HG03520 (cell line): Measurements from ENCODE around the gene ZFP92.
"Not testable (repeated sequence)": the region's sequence is repeated elsewhere in the genome, so short reads cannot be mapped to it uniquely, and the experiment has no call there.

ENCODE experiments used
- ATAC-seq: cut with Tn5 transposase; IDR thresholded peaks from one replicate; pipeline ENCODE4 v1.9.1; 2021; ENCODE audit warnings: mild to moderate bottlenecking, moderate library complexity; ENCODE audit not compliant: unreplicated experiment

The ZFP92 gene

DNA sequence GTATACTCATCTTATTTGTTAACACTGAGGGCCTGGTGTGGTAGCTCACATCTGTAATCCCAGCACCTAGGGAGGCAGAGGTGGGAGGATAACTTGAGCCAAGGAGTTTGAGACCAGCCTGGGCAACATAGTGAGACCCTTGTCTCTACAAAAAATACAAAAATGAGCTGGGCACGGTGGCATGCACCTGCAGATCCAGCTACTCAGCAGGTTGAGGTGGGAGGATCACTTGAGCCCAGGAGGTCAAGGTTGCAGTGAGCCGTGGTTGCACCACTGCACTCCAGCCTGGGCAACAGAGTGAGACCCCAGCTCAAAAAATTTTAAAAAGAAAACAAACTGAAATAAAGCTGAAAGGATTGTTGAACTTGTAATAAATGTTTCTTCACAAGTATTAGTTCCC is 26.3 kb upstream of the ZFP92 start:
- not testable (repeated sequence) for ATAC-seq

DNA sequence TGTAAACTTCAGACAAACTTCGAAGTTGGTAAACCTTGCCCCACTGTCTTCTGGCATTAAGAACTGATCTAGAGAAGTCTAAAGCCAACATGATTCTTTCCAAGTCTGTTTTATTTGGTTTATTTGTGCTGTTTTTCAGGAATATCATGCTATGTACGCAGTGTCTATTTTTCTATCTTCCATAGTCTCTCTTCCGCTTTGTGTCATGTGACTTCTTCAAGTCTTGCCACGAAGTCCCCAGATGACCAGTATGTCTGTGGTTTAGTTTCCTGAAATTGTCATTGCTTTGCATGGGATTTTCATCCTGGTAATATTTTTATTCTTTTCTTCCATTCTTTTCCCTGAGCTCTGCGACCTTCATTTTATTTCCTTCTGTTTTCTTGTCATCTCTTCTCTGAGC is 25.2 kb upstream of the ZFP92 start:
- no peak for ATAC-seq

DNA sequence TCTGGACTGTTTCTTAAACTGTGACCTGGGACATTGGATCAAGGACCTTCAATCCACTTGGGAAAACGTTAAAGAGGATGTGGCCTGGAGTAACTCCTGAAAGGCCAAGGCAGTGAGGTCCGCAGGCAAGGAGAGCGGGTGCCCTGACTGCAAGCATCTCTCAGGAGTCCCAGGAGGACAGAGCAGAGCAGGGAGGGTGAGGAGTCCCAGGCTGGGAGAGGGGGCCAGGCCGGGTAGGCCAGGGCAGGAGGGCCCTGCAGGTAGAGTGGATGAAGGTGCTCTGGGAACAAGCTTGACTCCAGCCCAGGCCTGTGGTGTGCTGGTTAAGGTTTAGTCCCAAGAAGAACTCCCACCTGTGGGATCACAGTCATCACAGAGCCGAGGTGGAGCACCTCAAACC is 23.9 kb upstream of the ZFP92 start:
- no peak for ATAC-seq

DNA sequence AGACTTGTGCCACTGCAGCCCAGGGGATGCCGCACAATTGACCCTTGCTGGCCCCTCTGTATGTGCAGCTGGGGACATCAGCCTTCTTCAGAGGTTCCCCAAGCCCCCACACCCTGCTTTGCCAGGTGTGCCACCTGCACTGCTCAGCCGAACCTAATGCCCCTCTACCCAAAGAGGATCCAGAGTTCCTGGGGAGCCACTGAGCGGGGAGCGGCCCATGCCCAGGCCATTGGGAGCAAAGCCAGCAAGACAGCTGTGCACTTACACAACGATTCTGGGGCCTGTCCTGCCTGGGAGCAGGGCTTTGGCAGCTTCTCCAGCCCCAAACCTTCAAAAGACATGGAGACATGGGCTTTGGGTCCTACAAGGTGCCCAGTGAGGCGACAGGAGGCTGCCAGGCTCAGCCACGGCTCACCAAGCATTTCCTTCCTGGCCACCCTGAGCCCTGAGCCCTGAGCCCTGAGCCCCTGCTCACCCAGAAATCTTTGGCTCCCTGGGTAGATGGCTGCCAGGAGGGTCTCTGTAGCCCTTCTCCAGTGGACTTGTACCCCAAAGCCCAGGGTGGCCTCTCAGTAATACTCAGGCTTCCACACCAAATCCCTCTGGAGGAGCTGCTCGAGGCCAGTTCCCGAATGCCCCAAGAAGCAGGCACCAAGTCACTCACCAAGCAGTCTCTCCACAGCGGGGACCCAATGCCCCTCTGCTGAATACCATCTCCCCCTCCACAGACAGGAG is 23.1 kb upstream of the ZFP92 start:
- ATAC-seq = no peak

DNA sequence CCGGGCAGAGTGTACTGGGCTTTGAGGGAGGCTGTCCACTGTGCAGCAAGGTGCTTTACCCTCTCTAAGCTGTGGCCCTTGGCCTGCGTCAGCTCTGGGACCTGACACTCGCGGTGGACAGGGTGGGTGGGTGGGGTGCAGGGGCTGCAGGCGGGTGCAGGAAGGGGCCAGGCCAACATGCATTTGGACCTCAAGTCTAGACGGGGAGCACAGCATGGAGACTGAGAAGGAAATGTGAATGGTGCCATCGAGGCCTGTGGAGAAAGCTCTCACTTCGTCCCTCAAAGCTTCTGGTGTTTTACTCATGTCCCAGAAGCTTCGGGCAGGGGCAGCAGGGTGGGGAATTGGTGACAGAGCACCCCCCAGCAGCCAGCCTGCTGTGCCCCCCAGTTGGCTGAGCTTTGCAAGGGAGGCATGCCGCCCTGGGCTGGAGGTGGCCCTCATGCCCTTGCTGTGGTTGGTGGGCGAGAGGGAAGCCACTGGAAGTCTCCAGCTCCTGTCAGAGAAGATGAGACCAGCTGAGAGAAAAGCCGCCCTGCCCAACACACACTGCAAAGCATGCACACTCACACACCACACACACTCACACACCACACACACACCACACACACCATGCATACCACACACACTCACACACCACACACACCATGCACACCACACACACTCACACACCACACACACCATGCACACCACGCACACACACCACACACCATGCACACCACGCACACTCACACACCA is 22.4 kb upstream of the ZFP92 start:
- ATAC-seq = no peak

DNA sequence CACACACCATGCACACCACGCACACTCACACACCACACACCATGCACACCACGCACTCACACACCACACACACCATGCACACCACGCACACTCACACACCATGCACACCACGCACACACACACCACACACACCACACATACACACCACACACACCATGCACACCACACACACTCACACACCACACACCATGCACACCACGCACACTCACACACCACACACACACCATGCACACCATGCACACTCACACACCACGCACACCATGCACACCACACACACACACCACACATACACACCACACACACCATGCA is 21.9 kb upstream of the ZFP92 start:
- ATAC-seq = not testable (repeated sequence)

DNA sequence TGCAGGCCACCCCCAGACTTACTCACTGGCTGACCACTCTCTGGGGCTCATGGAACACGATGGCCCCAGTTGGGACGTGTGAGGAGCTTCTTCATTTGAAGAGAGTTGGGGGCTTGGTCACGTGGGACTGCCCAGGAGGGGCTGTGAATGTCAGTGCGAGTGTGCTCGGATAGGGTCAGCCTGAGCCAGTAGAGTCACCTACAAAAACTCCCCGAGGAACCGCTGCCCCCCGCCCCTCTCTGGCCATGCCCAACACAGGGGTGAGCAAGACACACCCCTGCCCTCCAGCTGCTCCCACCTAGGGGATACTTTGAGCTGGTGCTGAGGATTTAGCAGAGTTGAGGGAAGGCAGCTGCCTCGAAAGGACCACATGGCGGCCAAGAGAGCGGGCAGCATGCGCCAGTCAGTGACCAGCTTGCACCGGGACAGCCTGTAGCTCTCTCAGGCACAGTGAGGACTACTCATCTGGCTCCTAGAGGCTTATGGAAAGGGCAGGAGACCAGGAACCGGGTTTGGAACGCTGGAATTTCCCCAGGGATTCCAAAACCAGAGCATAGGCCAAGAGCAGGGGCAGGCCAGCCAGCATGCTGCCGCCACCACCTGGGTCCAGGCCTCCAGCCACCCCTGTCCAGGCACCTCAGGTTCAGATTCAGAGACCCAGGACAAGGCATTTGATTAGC is 18.5 kb upstream of the ZFP92 start:
- ATAC-seq = no peak

DNA sequence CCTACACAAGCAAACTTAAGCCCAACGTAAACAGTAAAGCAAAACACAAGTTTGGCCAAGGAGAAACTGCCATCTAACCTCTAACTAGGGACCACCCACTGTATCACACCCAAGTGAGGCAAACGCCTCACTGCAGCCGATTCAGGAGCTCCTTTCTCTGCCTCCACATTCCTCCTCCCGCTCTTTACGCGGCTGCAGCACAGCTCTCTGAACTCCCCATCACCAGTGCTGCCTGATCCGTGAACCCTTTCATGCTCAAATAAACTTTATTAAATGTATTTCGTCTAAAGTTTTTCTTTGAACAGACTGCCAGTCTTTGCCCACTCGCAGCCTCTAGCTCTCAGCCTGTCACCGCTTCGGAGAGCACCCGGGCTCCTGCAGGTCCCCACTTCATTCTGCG is 16.7 kb upstream of the ZFP92 start:
- no peak for ATAC-seq

DNA sequence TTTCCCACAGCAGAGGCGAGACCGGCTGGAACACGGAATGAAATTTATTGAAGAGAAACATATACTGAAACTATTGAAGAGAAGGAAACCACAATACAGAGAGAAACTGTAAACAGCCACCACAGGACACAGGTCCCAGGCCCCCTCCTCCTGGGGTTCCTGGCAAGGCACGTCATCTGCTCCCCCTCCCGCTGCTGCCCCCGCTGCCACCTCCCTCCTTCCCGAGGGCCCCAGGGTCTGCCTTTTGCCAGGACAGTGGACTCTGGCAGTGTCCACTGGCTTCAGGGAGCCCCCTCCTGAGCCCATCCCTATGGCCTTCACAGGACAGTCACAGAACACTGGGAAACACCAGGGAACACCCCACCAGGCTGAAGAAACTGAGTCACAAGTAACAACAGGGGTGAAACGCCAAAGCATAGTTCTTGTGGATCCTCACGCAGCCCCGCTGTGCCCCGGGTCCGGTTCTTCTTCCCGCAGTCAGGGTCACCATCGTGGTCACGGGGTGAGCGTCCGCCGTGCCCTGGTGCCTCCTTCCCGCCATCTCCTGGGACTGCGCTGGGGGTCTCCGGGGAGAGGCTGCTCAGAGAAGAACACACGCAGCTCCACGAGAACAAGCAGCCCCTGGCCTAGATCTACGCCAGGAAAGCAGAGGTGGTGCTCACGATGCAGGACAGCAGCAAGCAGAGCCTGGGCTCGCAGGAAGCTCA is 15.5 kb upstream of the ZFP92 start:
- no peak for ATAC-seq

DNA sequence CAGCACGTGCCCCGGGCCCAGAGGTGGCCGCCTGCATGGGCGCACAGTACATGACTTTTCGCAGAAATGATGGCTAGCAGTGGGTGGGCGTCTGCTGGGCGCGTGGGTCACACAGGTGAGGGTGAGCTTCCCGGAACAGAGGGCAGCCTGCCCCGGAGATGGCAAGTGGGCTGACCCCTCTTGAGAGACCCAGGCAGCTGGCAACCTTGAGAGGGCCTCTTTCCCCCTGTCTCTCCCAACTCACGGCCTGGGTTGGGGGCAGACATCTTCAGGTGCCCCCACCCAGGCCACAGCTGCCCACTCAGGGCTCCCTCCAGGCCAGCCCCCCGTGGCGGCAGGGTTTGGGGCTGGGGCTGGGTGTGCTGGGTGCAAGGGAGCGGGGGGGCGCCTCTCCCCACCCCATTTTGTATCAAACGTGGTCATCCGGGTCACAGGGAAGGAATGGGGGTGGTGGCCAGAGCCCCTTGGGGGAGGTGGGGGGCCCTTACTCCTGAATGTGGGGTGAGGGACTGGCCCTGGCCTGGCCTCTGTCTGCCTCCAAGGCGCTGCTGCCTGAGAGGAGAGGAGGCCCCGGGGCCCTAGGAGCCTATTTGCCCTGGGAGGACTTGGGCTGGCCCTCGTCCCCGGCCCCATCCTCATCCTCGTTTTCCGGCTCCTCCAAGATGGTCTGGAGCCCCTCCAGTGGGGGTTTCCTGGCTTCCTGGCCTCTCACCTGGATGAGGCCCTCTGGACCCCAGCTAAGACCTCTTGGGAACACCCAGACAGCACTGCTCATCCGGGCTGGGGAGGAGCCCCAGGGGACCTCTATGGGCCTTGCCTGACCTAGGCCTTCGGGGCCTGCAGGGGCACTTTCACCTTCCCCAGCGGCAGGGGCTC is 14.7 kb upstream of the ZFP92 start:
- no peak for ATAC-seq

DNA sequence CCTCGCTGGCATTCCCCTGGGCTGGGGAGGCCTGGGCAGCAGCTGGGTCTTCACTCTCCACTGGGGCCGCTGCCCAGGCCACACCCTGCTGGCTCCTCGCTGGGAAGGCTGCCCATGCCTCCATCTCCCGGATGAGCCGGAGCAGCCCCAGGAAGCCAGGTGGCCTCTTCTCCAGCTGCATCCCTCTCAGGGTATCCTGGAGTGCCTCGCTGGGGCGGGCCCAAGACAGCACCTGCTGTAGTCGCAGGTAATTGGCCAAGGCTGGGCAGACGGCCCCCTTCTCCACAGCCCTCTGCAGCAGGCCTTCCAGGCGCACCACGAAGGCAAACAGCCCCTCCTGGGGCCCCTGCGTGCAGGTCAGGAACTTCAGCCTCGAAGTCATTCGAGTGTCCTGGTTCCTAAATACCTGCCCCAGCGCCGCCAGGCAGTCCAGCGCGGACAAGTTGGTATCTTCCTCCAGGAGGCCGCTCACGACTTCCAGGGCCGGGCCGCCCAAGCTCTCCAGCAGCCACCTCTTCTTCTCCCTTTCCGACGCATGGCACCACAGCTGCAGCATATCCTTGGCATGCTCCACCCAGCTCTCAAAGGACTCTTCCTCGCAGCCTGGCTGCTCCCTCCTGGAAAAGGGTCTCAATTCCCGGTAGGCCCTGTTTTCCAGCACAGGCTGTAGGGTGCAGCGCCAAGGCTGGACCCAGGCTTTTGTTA is 13.9 kb upstream of the ZFP92 start:
- no peak for ATAC-seq

DNA sequence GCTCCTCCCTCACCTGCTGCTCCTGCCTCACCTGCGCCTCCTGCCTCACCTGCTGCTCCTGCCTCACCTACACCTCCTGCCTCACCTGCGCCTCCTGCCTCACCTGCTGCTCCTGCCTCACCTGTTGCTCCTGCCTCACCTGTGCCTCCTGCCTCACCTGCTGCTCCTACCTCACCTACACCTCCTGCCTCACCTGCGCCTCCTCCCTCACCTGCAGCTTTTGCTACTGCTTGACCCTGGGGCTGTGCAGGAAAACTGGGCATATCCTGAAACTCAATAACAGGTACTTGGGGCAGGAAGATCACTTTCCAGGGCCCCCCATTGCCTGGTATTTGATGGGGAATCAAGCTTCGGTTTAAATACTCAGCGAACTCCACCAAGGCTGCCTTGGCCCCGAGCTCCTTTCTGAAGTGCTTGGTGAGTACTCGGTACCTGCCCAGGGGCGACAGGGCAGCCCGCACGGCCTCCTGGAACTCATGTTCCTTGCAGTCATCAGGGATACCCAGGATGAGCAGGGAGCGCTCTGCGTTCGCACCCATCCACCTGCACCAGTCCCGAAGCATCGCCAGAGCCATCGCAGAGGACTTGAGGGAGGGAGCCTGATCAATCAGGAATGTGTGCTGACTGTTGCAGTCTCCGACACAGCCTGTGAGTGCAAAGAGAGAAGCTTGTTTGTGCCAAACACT is 12.9 kb upstream of the ZFP92 start:
- no peak for ATAC-seq

DNA sequence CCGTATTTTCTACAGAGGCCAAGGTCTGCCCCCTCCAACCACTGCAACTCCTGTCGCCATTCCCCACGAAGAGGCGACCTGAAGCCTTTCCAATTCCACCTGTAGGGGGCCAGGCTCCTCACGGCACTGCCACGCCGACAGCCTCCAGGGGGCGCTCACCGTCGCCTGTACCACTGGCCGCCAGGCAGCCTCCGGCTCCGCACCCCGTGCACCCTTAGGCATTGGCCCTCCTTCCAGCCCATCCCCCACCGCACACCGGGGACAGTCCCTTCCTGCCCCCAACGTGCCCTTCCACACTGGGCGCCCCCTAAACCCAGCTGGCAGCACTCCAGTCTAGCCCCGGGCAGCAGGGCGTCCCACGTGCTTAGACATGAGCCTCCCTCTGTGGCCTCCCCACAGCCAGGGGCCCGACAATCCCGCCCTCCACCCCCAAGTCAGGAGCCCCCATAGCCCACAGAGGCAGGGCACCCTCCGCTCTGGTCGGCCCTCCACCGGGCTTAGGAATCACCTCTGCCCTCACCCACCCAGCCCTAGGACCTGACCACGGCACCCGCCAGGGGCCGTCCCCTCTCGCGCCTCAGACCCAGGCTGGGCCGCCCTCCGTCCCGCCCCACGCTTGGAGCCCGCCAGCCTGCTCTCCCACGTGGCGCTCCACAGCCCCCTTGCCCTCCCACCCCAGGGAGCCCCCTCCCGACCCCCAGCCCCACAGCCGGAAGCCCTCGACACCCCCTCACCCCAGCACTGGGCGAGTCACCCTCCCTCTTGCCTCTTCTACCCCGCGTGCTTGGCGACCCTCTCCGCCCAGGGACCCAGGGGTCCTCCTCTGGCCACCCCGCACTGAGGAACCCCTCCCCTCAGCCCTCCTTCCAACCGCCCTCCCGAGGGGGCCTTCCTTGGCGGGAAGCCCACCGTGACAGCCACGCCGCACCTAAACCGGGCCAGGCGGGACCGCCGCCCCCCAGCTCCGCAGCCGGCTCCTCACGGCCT is 10.8 kb upstream of the ZFP92 start:
- ATAC-seq = no peak

DNA sequence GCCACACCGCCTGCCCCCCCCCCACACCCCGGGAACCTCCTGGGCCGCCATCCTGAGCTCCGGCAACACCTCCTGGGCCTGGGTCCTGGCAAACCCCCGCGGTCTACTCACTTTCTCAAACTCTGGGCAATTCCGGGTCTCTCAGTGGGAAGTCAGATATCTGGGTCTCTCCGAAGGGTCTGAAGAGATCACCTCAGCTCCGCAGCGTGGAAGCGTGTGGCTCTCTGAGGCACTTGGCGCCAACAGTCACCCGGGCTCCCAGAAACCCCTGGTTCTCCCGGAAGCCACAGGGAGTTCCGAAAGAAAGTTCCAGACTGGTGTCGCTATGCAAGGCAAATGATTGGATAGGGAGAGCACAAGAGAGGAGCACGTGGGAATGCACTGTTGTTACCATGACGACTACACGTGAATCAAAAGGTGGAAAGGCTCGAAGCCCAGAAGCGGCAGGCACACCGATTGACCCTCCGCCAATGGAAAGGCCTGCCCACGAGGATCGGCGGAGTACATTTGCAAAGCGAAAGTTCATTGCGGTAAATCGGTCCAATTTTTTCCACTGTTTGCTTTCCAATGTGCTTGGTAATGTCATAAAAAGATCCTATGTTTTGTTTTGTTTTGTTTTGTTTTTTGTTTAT is 10.0 kb upstream of the ZFP92 start, which contains the start of gene PNMA6E:
Gene PNMA6E (minus strand): TSS at position 218 of the 632 bp plus-strand sequence. CDS start 2,501 bp downstream, outside the sequence.
- no peak for ATAC-seq

DNA sequence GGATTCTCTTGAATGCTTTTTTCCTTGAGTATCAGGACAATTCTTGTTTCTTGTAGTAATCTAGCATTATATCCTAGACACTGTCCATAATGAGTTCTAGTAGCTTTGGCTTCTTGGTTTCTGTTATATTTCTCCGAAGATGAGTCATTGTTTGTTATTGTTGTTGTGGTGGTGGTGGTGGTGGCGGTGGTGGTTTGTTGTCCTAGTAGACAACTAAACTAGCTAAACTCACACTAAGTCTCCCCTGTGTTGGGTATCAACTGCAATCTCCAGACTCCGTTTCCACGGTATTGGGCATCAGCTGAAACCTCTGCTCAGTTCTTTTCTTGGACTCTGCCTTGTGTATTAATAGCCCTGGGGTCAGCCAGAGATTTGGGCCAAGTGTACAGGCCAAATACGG is 6.9 kb upstream of the ZFP92 start:
- not testable (repeated sequence) for ATAC-seq

DNA sequence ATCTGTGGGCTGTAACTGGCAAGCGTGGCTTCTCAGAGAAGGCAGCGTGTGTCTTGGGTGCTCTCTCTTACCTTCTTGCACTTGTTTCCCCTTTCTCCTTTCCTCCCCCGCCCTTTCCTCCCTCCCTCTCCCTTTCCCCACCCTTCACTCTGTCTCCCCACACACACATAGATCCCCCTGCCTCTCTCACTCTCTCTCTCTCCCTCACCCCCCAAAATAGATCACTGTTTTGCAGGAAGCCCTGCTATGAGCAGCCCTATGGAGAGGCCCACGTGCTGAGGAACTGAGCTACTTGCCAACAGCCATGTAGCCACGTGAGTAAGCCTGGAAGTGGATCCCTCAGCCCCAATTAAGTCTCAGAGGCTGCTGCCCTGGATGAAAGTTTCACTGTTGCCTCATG is 5.8 kb upstream of the ZFP92 start:
- ATAC-seq = no peak

DNA sequence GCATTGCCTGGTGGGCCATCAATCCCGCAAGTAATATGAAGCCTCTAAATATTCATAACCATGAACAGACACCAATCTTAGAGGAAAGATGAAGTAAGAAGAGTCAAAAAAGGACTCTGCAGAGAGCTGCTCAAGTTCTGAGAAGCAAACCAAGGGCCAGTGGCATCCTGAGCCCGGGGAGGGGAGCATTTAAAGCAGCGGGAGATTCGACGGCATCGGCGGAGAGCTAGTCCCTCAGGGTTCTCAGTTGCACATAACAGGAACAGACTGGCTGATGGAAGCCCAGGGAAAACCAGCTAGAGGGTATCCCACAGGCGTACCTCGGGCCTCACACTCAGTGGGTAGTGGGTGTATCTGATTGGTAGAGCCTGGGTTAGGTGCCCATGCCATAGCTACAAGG is 5.3 kb upstream of the ZFP92 start:
- ATAC-seq = no peak

DNA sequence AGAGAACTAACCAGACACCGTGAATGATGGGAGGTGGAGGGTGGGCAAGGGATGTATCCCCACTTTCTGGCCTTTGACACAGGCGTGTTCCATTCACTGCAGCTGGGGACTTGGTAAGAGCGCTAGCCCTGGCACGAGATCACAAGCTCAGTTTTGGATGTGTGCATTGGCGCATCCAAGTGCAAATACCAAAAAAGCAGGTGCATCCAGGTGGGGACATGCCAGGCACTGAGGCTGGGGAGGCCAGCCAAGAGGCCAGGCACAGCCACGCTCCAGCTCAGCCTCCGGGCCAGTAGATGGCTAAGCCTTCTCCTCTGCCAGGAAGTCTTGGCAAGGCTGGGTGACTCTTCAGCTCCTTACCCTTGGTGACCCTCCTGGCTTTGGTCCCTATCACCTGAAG is 4.4 kb upstream of the ZFP92 start:
- ATAC-seq = no peak
